K562 (cell line): ENCODE results near the gene ARHGEF10L. TPM values are rescaled to one million over a fixed set of nuclear protein-coding genes. Genes with fewer than 3 reads are reported as not detected.

Source experiments
- ATAC-seq: fragments of 200-7000 bp; cut with Tn5 transposase; 3 replicates; pipeline ENCODE4 v1.9.1; 2020; ENCODE audit warnings: moderate library complexity
- BruUV-seq: library from RNA; stranded (reverse); fragments of 400-500 nt; replicated peaks from 2 replicates; lab custom pipeline; 2021; lab: Mats Ljungman, UMichigan
- CTCF ChIA-PET: fragments of 300-600 bp; formaldehyde crosslinking; extraction: SDS; loops from one replicate; lab custom pipeline; 2021; ENCODE audit warnings: low intra/inter-chr PET ratio; lab: Yijun Ruan, JAX
- POLR2A ChIA-PET: fragments of 300-600, 350-650 bp; sonication (Branson Sonifier 250); formaldehyde crosslinking; extraction: SDS; loops from one replicate; lab custom pipeline; 2021; ENCODE audit warnings: antibody characterized with exemption, inconsistent platforms; lab: Yijun Ruan, JAX
- DNase-seq, 4 experiments: peaks; one replicate each; pipeline versions ENCODE4 v3.0.0 to v3.0.0-alpha.2; 2011 to 2018; ENCODE audit warnings: low spot score in 3 of 4, mixed read lengths in 3 of 4; ENCODE audit errors: extremely low read depth in 1 of 4
- FAIRE-seq: peaks from 2 replicates; lab custom pipeline; 2011; peaks lifted over from hg19 to GRCh38; lab: Jason Lieb, UNC
- H2AFZ ChIP-seq: 2 replicates; pipeline ENCODE4 v1.6.0; 2011; ENCODE audit warnings: low read depth, low read length, control low read depth, inconsistent platforms
- H3K27ac ChIP-seq: fragments of 200-600 bp; 3 replicates; pipeline ENCODE4 v1.8.0; 2011; ENCODE audit warnings: low read depth, mild to moderate bottlenecking, control low read depth, inconsistent platforms, low read length, moderate library complexity, mixed read lengths; ENCODE audit errors: extremely low read depth
- H3K27me3 ChIP-seq, 2 experiments: fragments of 300-600 bp in 1 of 2; 2 replicates in 1 of 2; 3 replicates in 1 of 2; pipeline versions ENCODE4 v1.6.0 to v1.8.0; 2011; ENCODE audit warnings: inconsistent platforms in 2 of 2, low read length in 2 of 2, mild to moderate bottlenecking in 1 of 2, mixed read lengths in 1 of 2, moderate library complexity in 1 of 2; ENCODE audit not compliant: control insufficient read depth in 2 of 2, insufficient read depth in 2 of 2
- H3K36me3 ChIP-seq: fragments of 300-600 bp; 3 replicates; pipeline ENCODE4 v1.8.0; 2011; ENCODE audit warnings: mild to moderate bottlenecking, low read length, inconsistent platforms; ENCODE audit not compliant: control insufficient read depth, insufficient read depth
- H3K4me1 ChIP-seq, 2 experiments: fragments of 200-600 bp in 1 of 2; replicated peaks in 1 of 2; 2 replicates in 1 of 2; 3 replicates in 1 of 2; pipeline versions ENCODE4 v1.5.1 to v1.8.0; 2011; ENCODE audit warnings: inconsistent platforms in 2 of 2, low read length in 2 of 2, mild to moderate bottlenecking in 1 of 2, mixed read lengths in 1 of 2, moderate library complexity in 1 of 2; ENCODE audit not compliant: control insufficient read depth in 2 of 2, insufficient read depth in 2 of 2
- H3K4me2 ChIP-seq: 2 replicates; pipeline ENCODE4 v1.6.1; 2011; ENCODE audit warnings: low read length, control low read depth, inconsistent platforms, mixed read lengths; ENCODE audit not compliant: insufficient read depth
- H3K4me3 ChIP-seq: fragments of 200-600 bp; sonication (generic), shearing (Covaris generic); 2 replicates; pipeline ENCODE4 v1.5.1; 2016; ENCODE audit warnings: control low read depth, inconsistent platforms
- H3K79me2 ChIP-seq: fragments of 200-600 bp; 3 replicates; pipeline ENCODE4 v1.8.0; 2011; ENCODE audit warnings: low read length, inconsistent platforms; ENCODE audit not compliant: control insufficient read depth, insufficient read depth
- H3K9ac ChIP-seq, 2 experiments: 2 replicates each; pipeline versions ENCODE4 v1.6.0 to v1.6.1; 2011; ENCODE audit warnings: low read depth in 2 of 2, low read length in 2 of 2, control low read depth in 1 of 2, inconsistent platforms in 1 of 2, mild to moderate bottlenecking in 1 of 2, mixed read lengths in 1 of 2; ENCODE audit not compliant: insufficient read depth in 1 of 2
- H3K9me1 ChIP-seq: one replicate; pipeline ENCODE4 v1.6.0; 2011; ENCODE audit warnings: inconsistent platforms, mild to moderate bottlenecking, low read length, moderate library complexity; ENCODE audit not compliant: control insufficient read depth, insufficient read depth
- H3K9me3 ChIP-seq: replicated peaks from 2 replicates; pipeline ENCODE4 v1.5.1; 2011; ENCODE audit warnings: low read depth, low read length, inconsistent platforms; ENCODE audit not compliant: control insufficient read depth, insufficient read depth
- H4K20me1 ChIP-seq: replicated peaks from 2 replicates; pipeline ENCODE4 v1.6.1; 2011; ENCODE audit warnings: low read length, inconsistent platforms, mixed read lengths; ENCODE audit not compliant: control insufficient read depth, insufficient read depth
- ASH1L ChIP-seq: fragments of 450-650 bp; IDR thresholded peaks from 2 replicates; pipeline ENCODE4 v1.6.1; 2018; ENCODE audit warnings: borderline replicate concordance, mild to moderate bottlenecking, low read depth; ENCODE audit not compliant: partially characterized antibody
- BCL6 ChIP-seq: fragments of 250-450 bp; sonication (Bioruptor Pico); IDR thresholded peaks from 2 replicates; pipeline ENCODE4 v1.4.0; 2020
- CC2D1A ChIP-seq: fragments of 450-650 bp; IDR thresholded peaks from 2 replicates; pipeline ENCODE4 v1.6.1; 2017; ENCODE audit warnings: mild to moderate bottlenecking
- HNRNPK ChIP-seq: fragments of 200-400 bp; formaldehyde crosslinking; IDR thresholded peaks from one replicate; pipeline ENCODE4 v1.6.1; 2018; ENCODE audit warnings: mild to moderate bottlenecking, low read depth, low read length; ENCODE audit not compliant: poor library complexity, severe bottlenecking
- HOXB6 ChIP-seq: fragments of 250-450 bp; sonication (Bioruptor Pico); IDR thresholded peaks from 2 replicates; pipeline ENCODE4 v1.5.1; 2022; ENCODE audit warnings: mild to moderate bottlenecking, borderline replicate concordance
- MCM3 ChIP-seq: fragments of 450-650 bp; IDR thresholded peaks from 2 replicates; pipeline ENCODE4 v1.6.1; 2016
- SFPQ ChIP-seq: fragments of 200-400 bp; formaldehyde crosslinking; IDR thresholded peaks from 2 replicates; pipeline ENCODE4 v1.6.1; 2017; ENCODE audit warnings: mild to moderate bottlenecking, low read depth, low read length, moderate library complexity
- SRF ChIP-seq, 2 experiments: fragments of 250-450, 450-650 bp in 1 of 2; sonication (Bioruptor Pico) in 1 of 2; sonication (generic) in 1 of 2; formaldehyde crosslinking; IDR thresholded peaks; 2 replicates each; pipeline versions ENCODE4 v1.5.0 to v1.5.1; 2020 to 2022; ENCODE audit warnings: mild to moderate bottlenecking in 1 of 2, missing genetic modification reagents in 1 of 2
- TAL1 ChIP-seq: fragments of 450-650 bp; IDR thresholded peaks from 2 replicates; pipeline ENCODE4 v1.6.1; 2016; ENCODE audit warnings: mild to moderate bottlenecking
- TEAD1 ChIP-seq, 2 experiments: fragments of 450-650 bp in 1 of 2; sonication (generic) in 1 of 2; formaldehyde crosslinking; IDR thresholded peaks; 2 replicates each; pipeline versions ENCODE4 v1.4.0 to v1.8.0; 2020 to 2022; ENCODE audit warnings: mild to moderate bottlenecking in 2 of 2, missing genetic modification reagents in 1 of 2
- THRA ChIP-seq: fragments of 450-650 bp; IDR thresholded peaks from 2 replicates; pipeline ENCODE4 v1.6.1; 2017; ENCODE audit warnings: mild to moderate bottlenecking, moderate library complexity
- ZNF766 ChIP-seq: fragments of 200-800 bp; sonication (Bioruptor generic); conservative IDR thresholded peaks from 2 replicates; pipeline ENCODE4 v1.6.1; 2016; ENCODE audit warnings: missing genetic modification characterization, missing compliant biosample characterization
- WGBS: fragments of 100-300 bp; shearing (Covaris generic); methylation state at CpG from one replicate; pipeline ENCODE4 v1.1.6; 2016; ENCODE audit warnings: low coverage, mixed read lengths; ENCODE audit not compliant: insufficient coverage; ENCODE audit errors: missing lambda C conversion rate; 5-methylcytosine and 5-hydroxymethylcytosine counted together
- in situ Hi-C: fragments of 300-500 bp; cut with MboI; formaldehyde crosslinking; loops from 4 replicates; pipeline ENCODE4 v1.15.0; 2018; ENCODE audit warnings: inconsistent platforms, mixed read lengths
- intact Hi-C: fragments of 100-400 bp; cut with micrococcal nuclease; formaldehyde crosslinking; loops from 2 replicates; pipeline ENCODE4 v1.14.2; 2022
- polyA plus RNA-seq, 8 experiments: library from polyadenylated mRNA; depleted of rRNA in 4 of 8; stranded (reverse) in 5 of 8; unstranded in 3 of 8; fragments of >200 nt; fragmentation: Nextera tagmentation in 2 of 8; fragmentation: Illumina TruSeq in 1 of 8; extraction: Ambion mirVana in 2 of 8; extraction: Trizol in 1 of 8; gene quantifications; 2 replicates each; pipeline versions ENCODE4 v1.2.1 to v1.2.3, GENCODE V29; 2011 to 2014; ENCODE audit warnings: inconsistent platforms in 1 of 8, missing spikeins in 1 of 8
- total RNA-seq, 7 experiments: library from RNA; depleted of rRNA in 6 of 7; stranded (reverse); fragments of >200 nt in 6 of 7; fragmentation: Illumina TruSeq in 2 of 7; extraction: Trizol in 2 of 7; gene quantifications; 2 replicates each; pipeline versions ENCODE4 v1.2.1 to v1.2.3, GENCODE V29; 2011 to 2021; ENCODE audit warnings: low replicate concordance in 1 of 7
- TF ChIP-seq, protein P1 (sequence below): sonication (generic); formaldehyde crosslinking; IDR thresholded peaks from 2 replicates; pipeline ENCODE4 v1.8.1; 2023; ENCODE audit warnings: mild to moderate bottlenecking, missing genetic modification reagents

The ARHGEF10L gene
- total and polyA plus RNA-seq, 9 of the 15 experiments (the other 6 are each of a cell fraction or from before 2014, with no cell fraction given) = 0.09 to 0.13 TPM; not detected in 7

DNA sequence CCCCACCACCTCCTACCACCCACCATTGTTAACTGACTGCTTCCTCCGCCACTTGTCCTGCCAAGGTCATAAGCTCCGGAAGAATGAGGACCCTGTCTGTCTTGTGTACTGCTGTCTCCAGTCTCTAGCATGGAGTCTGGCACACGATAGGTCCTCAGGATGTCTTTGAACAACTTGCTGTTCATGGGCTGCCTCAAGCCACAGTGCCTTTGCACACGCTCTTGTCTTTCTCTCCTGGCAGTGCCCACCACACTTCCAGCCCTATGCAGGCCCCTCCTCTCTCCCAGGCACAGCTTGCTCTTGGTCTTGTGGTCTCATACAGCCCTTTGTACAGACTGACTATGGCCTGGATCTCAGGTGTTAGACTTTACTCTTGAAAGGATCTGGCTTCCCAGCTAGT, 97.6 kb downstream of the ARHGEF10L start:
- H2AFZ ChIP-seq = no peak overlapping the region
- no peaks in the 10 kb centered on the region for H3K36me3 ChIP-seq
- H3K27ac ChIP-seq = no peak overlapping the region
- WGBS = 3% methylated on average over 4 of the region's 4 CpGs
- H3K79me2 ChIP-seq = no peaks in the 10 kb centered on the region
- CTCF ChIA-PET = no interaction called here
- no TSS peak for BruUV-seq
- DNase-seq = no peak
- H3K27me3 ChIP-seq = peaks cover 10 to 53% of the 10 kb centered on the region in 2 experiments; a peak in 4 of 5 replicates
- H3K9ac ChIP-seq = no peak overlapping the region
- no peaks in the 10 kb centered on the region for H3K9me3 ChIP-seq
- ATAC-seq = no peak
- H4K20me1 ChIP-seq = peaks cover 11% of the 10 kb centered on the region
- in situ Hi-C loops = no loop called here
- H3K4me3 ChIP-seq = no peak overlapping the region
- intact Hi-C loops = no loop called here
- H3K9me1 ChIP-seq = no peaks in the 10 kb centered on the region
- no peak for FAIRE-seq
- TF ChIP-seq HNRNPK (no peak), SRF (CRISPR knock-in tag; IDR thresholded peaks at IDR 0.05) (no peak), SFPQ (no peak), ASH1L (no peak), BCL6 (CRISPR knock-in tag) (no peak), TAL1 (no peak), CC2D1A (no peak), HOXB6 (CRISPR knock-in tag) (no peak), TEAD1 (CRISPR knock-in tag; IDR thresholded peaks at IDR 0.05) (no peak), MCM3 (no peak), THRA (no peak), ZNF766 (CRISPR knock-in tag) (no peak)
- TF ChIP-seq, protein P1, sequence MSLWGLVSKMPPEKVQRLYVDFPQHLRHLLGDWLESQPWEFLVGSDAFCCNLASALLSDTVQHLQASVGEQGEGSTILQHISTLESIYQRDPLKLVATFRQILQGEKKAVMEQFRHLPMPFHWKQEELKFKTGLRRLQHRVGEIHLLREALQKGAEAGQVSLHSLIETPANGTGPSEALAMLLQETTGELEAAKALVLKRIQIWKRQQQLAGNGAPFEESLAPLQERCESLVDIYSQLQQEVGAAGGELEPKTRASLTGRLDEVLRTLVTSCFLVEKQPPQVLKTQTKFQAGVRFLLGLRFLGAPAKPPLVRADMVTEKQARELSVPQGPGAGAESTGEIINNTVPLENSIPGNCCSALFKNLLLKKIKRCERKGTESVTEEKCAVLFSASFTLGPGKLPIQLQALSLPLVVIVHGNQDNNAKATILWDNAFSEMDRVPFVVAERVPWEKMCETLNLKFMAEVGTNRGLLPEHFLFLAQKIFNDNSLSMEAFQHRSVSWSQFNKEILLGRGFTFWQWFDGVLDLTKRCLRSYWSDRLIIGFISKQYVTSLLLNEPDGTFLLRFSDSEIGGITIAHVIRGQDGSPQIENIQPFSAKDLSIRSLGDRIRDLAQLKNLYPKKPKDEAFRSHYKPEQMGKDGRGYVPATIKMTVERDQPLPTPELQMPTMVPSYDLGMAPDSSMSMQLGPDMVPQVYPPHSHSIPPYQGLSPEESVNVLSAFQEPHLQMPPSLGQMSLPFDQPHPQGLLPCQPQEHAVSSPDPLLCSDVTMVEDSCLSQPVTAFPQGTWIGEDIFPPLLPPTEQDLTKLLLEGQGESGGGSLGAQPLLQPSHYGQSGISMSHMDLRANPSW (CRISPR knock-in tag) = no peak
- H3K4me1 ChIP-seq = no peaks in the 10 kb centered on the region; a peak in 3 of 5 replicates
- H3K4me2 ChIP-seq = no peak overlapping the region
- POLR2A ChIA-PET = interaction anchor here (1.2 kb wide), 1 partner anchor 73 kb away, joined by 4 read pairs; no protein-coding TSS in a partner anchor
